Psoas muscle (tissue), 8 donors: ENCODE measurements around the gene XDH. TPM values are rescaled to one million over a fixed set of nuclear protein-coding genes. Genes with fewer than 3 reads are reported as not detected.

ENCODE experiments used
- ATAC-seq, 4 donors: fragments of 200-7000 bp; cut with Tn5 transposase; one replicate each; pipeline ENCODE4 v1.9.1; 2020; ENCODE audit warnings: moderate library complexity in 3 of 4, mild to moderate bottlenecking in 2 of 4
- DNase-seq, 2 donors: peaks; one replicate each; pipeline ENCODE4 v3.0.0-alpha.2; 2020
- H3K27ac ChIP-seq: fragments of 200-600 bp; one replicate; pipeline ENCODE4 v1.8.0; 2022
- H3K27me3 ChIP-seq, 3 donors: fragments of 200-600 bp in 1 of 3; one replicate each; pipeline versions ENCODE4 v1.6.1 to v1.8.0; 2013 to 2022; ENCODE audit warnings: low read length in 2 of 3, mild to moderate bottlenecking in 2 of 3, moderate library complexity in 1 of 3; ENCODE audit not compliant: insufficient read depth in 3 of 3
- H3K36me3 ChIP-seq, 2 donors: fragments of 200-600 bp in 1 of 2; one replicate each; pipeline versions ENCODE4 v1.6.1 to v1.8.0; 2013 to 2022; ENCODE audit warnings: low read depth in 1 of 2, mild to moderate bottlenecking in 1 of 2, moderate library complexity in 1 of 2; ENCODE audit not compliant: insufficient read depth in 1 of 2
- H3K4me1 ChIP-seq: fragments of 200-600 bp; one replicate; pipeline ENCODE4 v1.8.0; 2022
- H3K4me3 ChIP-seq: fragments of 200-600 bp; one replicate; pipeline ENCODE4 v1.8.0; 2022; ENCODE audit warnings: mild to moderate bottlenecking
- H3K9me3 ChIP-seq: fragments of 200-600 bp; one replicate; pipeline ENCODE4 v1.8.0; 2022
- CTCF ChIP-seq: fragments of 200-600 bp; IDR thresholded peaks from one replicate; pipeline ENCODE4 v1.8.0; 2022; ENCODE audit warnings: antibody characterized with exemption
- WGBS, 3 donors: extraction: QIAGEN DNeasy Blood & Tissue Kit; methylation state at CpG; one replicate each; pipeline versions ENCODE4 v1.1.6 to v1.1.7; 2013; 5-methylcytosine and 5-hydroxymethylcytosine counted together
- intact Hi-C, 2 donors: fragments of 100-400 bp; cut with DNase I; formaldehyde crosslinking; loops; one replicate each; pipeline versions ENCODE4 v1.11.0 to v1.14.2; 2022
- polyA plus RNA-seq, 3 donors: library from polyadenylated mRNA; stranded (reverse); fragments of 200-250 nt; gene quantifications; one replicate each; pipeline ENCODE4 v1.2.3, GENCODE V29; 2013
- total RNA-seq, 4 donors: library from RNA; stranded (reverse); fragmentation: NEBNext Ultra II Directional in 2 of 4; extraction: Animal tissue kit (Norgen Biotek cat#: 25700) in 2 of 4; gene quantifications; one replicate each; pipeline versions ENCODE4 v1.2.1 to v1.2.4, GENCODE V29; 2021 to 2023
- donor health status: healthy with polysubstance abuse.
- donor health status: DM: no; HTN: no; CAD: no; lungs with moderate emphysema.
- donor health status: Bipolar disorder and iron deficiency.
- donor health status: healthy.
- donor health status: DM: yes; HTN: yes; CAD: no.
- donor health status: DM: no; HTN: no; CAD: no.
- donor health status: DM: no; HTN: no; CAD: no.
- donor health status: DM: yes; HTN: yes; CAD: no.

The XDH gene
- total and polyA plus RNA-seq, 7 donors: 0.03 to 1.5 (median 0.09) TPM; not detected in 1

GRCh38 chr2:31379747-31380146 lies 34.8 kb downstream of the XDH start:
- WGBS, 3 donors: 90 to 100% (median 90%) methylated on average over 1 of the region's 1 CpG
- H3K36me3 ChIP-seq: no peaks in the 10 kb centered on the region
- H3K4me3 ChIP-seq: no peak overlapping the region
- no peaks in the 10 kb centered on the region for H3K27me3 ChIP-seq
- no peaks in the 10 kb centered on the region for H3K9me3 ChIP-seq
- DNase-seq: no peak
- intact Hi-C loops: no loop called here
- H3K27ac ChIP-seq: no peak overlapping the region
- ATAC-seq: no peak
- H3K4me1 ChIP-seq: no peaks in the 10 kb centered on the region
- TF ChIP-seq CTCF: no peak

DNA sequence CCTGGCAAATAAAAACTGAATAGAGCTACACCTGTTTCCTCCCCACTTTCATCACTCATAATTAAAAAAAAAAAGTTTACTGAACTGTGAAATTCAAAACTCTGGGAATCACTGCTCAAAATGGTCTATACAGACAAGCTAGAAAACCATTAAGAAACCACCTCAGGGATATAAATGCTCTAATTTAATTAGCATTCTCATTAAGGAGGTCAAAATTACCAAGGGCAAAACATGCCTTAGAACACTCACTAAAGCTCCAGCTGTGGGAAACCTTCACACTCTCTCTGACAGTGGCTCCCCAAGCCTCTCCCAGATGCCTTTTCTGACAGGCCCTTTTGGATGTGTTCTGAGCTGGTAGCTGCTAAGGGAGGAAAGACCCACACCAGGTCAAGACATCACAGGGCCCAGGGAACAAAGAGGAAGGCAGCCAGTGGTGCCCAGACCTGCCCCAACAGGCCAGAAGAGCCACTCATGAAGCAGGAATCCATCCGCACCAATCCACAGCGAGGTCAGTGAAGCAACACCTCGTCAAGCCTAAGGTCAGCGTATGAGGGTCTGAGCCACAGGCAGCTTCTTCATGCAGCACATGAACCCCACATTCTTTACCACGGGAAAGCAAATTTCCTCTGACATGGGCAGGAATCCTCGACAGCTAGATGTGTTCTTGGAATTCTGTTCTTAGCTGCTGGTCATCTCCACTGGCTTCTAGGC lies 35.6 kb downstream of the XDH start:
- no peak for TF ChIP-seq CTCF
- no peaks in the 10 kb centered on the region for H3K36me3 ChIP-seq
- intact Hi-C loops: no loop called here
- no peaks in the 10 kb centered on the region for H3K4me1 ChIP-seq
- no peak overlapping the region for H3K4me3 ChIP-seq
- 84 to 94% (median 92%) methylated on average over 6 of the region's 6 CpGs for WGBS, 3 donors
- ATAC-seq (no peak), DNase-seq (no peak)
- no peaks in the 10 kb centered on the region for H3K9me3 ChIP-seq
- H3K27me3 ChIP-seq: no peaks in the 10 kb centered on the region
- H3K27ac ChIP-seq: no peak overlapping the region

DNA sequence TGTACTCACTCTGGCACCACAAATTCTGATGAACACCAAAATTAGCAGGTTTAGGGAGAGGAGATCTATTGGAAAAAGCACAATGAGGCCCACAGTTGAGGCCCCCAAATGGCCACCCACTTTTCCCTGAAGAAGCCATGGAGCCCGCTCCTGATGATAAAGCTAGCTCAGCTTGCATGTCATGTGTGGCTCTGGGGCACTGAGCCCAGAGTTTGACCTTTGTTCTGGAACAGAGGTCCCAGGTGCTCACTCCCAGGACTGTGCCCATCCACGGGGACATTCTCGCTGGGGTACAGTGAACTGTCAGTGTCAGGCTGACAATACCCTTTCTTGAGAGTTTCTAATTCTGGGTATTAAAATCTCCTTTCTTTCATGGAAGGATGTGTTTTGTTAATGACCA lies 36.2 kb downstream of the XDH start:
- intact Hi-C loops: no loop called here
- no peak for TF ChIP-seq CTCF
- H3K4me3 ChIP-seq: no peak overlapping the region

DNA sequence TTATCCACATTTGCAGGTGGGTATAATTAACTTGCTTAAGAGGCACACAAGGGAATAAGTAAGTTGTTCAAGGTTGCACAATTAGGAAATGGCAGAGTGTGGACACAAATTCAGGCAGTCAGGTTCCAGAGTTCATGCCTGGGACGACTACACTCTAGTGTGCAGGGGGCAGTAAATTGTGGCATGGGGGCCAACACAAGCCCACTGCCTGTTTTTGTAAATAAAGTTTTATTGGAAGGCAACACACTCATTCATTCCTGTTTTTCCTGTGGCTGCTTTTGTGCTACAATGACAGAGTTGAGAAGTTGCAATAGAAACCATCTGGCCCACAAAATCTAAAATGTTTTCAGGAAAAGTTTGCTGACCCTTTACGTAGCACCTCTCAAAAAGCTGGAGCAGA lies 41.4 kb downstream of the XDH start:
- DNase-seq (no peak), ATAC-seq (no peak)
- Histone ChIP-seq H3K4me3 (no peak overlapping the region), H3K27me3 (no peaks in the 10 kb centered on the region), H3K4me1 (no peaks in the 10 kb centered on the region), H3K36me3 (no peaks in the 10 kb centered on the region), H3K27ac (no peak overlapping the region), H3K9me3 (no peaks in the 10 kb centered on the region)
- no peak for TF ChIP-seq CTCF
- intact Hi-C loops: no loop called here
- 63 to 81% (median 64%) methylated on average over 2 of the region's 2 CpGs for WGBS, 3 donors

More for the DNA sequence above, 36.2 kb downstream of the XDH start:
- H3K27me3 ChIP-seq: no peaks in the 10 kb centered on the region
- DNase-seq (no peak), ATAC-seq (peak in 2 of 4 donors; percentile 43 to 69)
- no peaks in the 10 kb centered on the region for H3K4me1 ChIP-seq
- H3K27ac ChIP-seq: no peak overlapping the region
- H3K36me3 ChIP-seq: no peaks in the 10 kb centered on the region
- no peaks in the 10 kb centered on the region for H3K9me3 ChIP-seq
- 43 to 69% (median 52%) methylated on average over 3 of the region's 3 CpGs for WGBS, 3 donors

DNA sequence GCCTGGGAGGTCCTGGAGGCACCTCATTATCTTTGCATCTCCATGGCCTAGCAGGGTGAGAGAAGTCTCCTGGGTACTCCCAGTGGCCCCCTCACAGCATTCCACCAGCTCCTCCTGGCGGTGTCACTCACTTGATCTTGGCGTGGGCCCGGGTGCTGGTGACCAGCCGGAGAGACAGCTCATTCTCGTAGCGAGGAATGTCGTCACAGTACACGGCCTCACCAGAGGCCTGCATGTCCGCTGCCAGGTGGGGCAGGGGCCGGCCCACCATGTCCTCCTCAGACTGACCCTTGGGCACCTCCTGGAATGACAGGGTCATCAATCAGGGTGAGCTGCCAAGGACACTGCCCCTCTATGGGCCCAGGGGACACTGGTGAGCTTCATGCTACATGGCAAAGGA lies 42.4 kb downstream of the XDH start:
- 66 to 75% (median 67%) methylated on average over 10 of the region's 10 CpGs for WGBS, 3 donors
- no peak for TF ChIP-seq CTCF
- DNase-seq (no peak), ATAC-seq (no peak)
- no peak overlapping the region for H3K4me3 ChIP-seq
- no peaks in the 10 kb centered on the region for H3K36me3 ChIP-seq
- H3K27ac ChIP-seq: no peak overlapping the region
- intact Hi-C loops: no loop called here
- H3K4me1 ChIP-seq: no peaks in the 10 kb centered on the region
- no peaks in the 10 kb centered on the region for H3K9me3 ChIP-seq
- no peaks in the 10 kb centered on the region for H3K27me3 ChIP-seq
